Brain microvascular endothelial cell (primary cell): ENCODE measurements around the gene TRIM50.
"Not testable (repeated sequence)": the region's sequence is repeated elsewhere in the genome, so short reads cannot be mapped to it uniquely, and the experiment has no call there.

Experiments
- DNase-seq: peaks from one replicate; pipeline ENCODE4 v3.0.0-alpha.2; 2020
- H3K27ac ChIP-seq: fragments of 250-450 bp; sonication (Bioruptor Pico); 2 replicates; pipeline ENCODE4 v1.5.1; 2020; ENCODE audit warnings: mild to moderate bottlenecking, moderate library complexity
- H3K27me3 ChIP-seq: fragments of 250-450 bp; sonication (Bioruptor Pico); replicated peaks from 2 replicates; pipeline ENCODE4 v1.5.1; 2020; ENCODE audit warnings: mild to moderate bottlenecking
- H3K36me3 ChIP-seq: fragments of 250-450 bp; sonication (Bioruptor Pico); replicated peaks from 2 replicates; pipeline ENCODE4 v1.5.1; 2020; ENCODE audit warnings: mild to moderate bottlenecking
- H3K4me3 ChIP-seq: 2 replicates; pipeline ENCODE4 v1.5.1; 2011; ENCODE audit warnings: low read depth, mild to moderate bottlenecking, control low read depth, low read length, moderate library complexity
- in situ Hi-C: cut with HindIII; loops from 2 replicates; pipeline ENCODE4 v1.10.0; 2017; ENCODE audit warnings: low sequenced_read_pairs, low pct_ligation_motif_present

The TRIM50 gene

DNA sequence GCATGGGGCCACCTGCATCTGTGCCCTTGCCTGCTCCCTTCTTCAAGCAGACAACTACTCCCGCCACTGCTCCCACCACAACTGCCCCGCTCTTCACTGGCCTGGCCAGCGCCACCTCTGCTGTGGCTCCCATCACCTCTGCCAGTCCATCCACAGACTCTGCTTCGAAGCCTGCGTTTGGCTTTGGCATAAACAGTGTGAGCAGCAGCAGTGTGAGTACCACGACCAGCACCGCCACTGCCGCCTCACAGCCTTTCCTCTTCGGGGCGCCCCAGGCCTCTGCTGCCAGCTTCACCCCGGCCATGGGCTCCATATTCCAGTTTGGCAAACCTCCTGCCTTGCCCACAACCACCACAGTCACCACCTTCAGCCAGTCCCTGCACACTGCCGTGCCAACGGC lies 30.6 kb downstream of the TRIM50 start:
- H3K27ac ChIP-seq, DNase-seq, H3K27me3 ChIP-seq, H3K4me3 ChIP-seq, in situ Hi-C loops, H3K36me3 ChIP-seq: not testable (repeated sequence)

DNA sequence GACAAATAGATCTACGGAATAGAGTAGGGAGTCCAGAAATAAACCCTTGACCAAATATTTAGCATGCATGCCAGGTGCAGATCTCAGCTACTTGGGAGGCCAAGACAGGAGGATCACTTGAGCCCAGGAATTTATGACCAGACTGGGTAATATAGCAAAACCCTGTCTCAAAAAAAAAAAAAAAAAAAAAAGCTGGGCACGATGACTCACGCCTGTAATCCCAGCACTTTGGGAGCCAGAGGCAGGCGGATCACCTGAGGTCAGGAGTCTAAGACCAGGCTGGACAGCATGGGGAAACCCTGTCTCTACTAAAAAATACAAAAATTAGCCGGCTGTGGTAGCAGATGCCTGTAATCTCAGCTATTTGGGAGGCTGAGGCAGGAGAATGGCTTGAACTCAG lies 50.7 kb downstream of the TRIM50 start:
- DNase-seq, H3K27me3 ChIP-seq, H3K4me3 ChIP-seq, in situ Hi-C loops, H3K27ac ChIP-seq, H3K36me3 ChIP-seq: not testable (repeated sequence)

DNA sequence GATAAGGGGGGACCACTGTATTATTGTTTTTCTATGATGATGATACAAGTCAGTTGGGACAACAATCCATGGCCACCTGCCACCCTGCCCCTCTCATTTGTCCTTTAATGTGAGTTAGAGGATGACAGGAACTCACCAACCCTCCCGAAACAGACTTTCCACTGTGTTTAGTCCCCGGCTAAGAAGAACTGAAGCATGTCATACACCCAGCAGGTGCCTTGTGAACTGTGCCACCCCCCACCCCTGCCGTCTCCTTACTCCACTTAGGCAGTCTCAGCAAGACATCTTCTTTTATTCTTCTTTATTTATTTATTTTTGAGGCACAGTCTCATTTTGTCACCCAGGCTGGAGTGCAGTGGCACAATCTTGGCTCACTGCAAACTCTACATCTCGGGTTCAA lies 60.1 kb downstream of the TRIM50 start:
- H3K36me3 ChIP-seq, DNase-seq, H3K27ac ChIP-seq, H3K27me3 ChIP-seq, H3K4me3 ChIP-seq, in situ Hi-C loops: not testable (repeated sequence)

DNA sequence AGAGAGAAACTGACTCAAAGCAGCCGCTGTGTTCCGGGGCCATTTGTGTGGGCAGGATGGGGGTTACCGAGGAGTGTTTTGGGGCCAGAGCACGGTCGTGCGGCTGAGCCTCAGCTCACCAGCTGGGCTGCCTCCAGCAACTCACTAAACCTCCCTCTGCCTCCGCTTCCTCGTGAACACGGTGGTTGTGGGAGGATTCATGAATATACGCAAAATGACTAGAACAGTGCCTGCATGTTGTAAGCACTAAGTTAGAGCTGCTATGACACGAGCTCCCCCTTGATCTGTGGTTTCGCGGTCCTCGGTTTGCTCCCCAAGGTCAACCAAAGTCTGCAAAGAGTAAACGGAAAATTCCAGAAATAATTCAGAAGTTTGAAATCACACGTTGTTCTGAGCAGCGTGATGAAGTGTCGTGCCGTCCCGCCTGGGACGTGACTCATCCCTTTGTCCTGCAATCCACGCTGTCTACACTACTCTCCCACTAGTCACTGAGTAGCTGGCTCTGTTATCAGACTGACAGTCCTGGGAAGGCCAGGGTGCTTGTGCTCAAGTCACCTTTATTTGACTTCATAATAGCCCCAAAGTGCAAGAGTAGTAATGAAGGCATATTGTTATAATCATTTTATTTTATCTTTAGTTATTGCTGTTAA lies 61.0 kb downstream of the TRIM50 start:
- H3K27ac ChIP-seq, H3K27me3 ChIP-seq, in situ Hi-C loops, H3K4me3 ChIP-seq, DNase-seq, H3K36me3 ChIP-seq: not testable (repeated sequence)
